T1000 (cell line): ENCODE measurements around the gene DDT.
"Not testable (repeated sequence)": the region's sequence is repeated elsewhere in the genome, so short reads cannot be mapped to it uniquely, and the experiment has no call there.

ENCODE experiments used
- DNase-seq: peaks from one replicate; lab custom pipeline; 2025; ENCODE audit warnings: mixed read lengths; lab: John Stamatoyannopoulos, UW

Gene DDT

DNA sequence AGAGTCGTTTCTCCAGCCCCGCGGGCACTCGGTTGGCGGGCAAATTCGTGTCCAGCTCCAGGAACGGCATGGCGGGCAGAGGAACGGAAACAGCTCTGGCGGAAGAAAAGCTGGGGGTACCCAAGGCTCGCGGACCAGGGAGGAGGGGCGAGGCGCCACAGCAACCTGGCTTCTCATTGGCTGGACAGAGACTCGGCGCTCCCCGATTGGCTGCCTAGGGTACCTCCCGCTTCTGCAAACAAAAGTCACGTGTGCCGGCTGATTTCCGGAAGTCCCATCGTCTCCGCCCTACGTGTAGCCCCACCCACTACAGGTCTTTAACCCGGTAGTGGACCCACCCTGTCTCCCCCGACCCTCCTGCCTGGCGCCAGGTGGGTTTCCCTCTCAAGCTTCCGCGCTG lies at the start of gene DDT:
TSS of gene DDT (minus strand) at position 97 of the 400 bp plus-strand sequence. CDS start at position 70, 27 bp downstream.
- not testable (repeated sequence) for DNase-seq

DNA sequence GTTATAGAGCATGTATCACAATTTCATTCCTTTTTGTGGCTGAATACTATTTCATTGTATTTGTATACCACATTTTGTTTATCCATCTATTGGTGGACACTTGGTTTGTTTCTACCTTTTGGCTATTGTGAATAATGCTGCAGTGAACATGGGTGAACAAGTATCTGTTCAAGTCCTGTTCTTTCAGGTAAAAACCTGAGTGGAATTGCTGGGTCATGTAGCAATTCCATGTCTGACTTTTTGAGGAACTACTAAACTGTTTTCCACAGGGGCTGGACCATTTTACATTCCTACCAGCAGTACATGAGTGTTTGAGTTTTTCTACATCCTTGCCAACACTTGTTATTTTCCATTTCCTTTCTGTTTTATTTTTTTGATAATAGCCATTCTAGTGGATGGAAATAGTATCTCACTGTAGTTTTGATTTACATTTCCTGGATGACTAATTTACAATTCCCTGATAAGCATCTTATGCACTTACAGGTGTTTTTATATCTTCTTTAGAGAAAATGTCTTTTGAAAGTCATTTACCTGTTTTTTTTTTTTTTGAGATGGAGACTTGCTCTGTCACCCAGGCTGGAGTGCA lies 49.1 kb upstream of the DDT start:
- no peak for DNase-seq

DNA sequence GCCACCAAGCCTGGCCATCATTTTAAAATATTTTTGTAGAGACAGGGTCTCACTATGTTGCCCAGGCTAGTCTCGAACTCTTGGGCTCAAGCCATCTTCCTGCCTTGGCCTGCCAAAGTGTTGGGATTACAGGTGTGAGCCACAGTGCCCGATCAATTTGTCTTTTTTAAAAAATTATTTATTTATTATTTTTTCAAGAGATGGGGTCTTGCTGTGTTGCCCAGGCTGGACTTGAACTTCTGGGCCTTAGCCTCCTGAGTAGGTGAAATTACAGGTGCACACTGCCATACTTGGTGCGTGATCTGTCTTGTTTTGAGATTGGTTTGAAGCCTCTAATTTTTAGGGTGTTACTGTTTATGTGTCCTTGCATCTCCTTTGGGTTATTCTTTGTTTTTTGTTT lies 47.1 kb upstream of the DDT start:
- DNase-seq: no peak

DNA sequence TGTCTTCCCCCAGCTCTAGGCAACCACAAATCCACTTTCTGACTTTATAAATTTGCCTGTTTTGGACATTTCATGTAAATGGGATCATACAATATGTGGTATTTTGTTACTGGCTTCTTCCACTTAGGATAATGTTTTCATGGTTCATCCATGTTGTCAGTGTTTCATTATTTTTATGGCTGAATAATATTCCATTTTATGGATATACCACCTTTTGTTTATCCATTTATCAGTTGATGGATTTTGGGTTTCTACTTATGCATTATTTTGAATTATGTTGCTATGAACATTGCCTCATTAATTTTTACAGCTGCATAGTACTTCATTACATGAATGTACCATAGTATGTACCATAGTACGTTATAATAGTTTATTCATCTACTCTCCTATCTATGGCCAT lies 41.9 kb upstream of the DDT start:
- no peak for DNase-seq

DNA sequence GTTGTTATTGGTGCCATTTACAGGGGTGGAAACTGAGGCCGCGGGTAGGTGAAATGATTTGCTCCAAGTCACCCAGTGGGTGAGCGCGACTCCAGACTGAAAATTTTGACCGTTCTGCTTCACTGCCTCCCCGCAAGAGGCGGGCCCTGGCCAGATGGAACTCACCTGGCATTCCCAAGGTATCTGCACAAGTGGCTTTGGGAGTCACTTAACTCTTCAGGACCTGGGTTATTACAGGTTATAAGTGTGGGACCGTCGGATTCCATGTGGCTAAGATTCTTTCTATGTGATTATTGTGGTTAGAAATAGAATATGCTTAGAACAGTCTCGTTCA lies 37.5 kb upstream of the DDT start:
- DNase-seq: no peak

DNA sequence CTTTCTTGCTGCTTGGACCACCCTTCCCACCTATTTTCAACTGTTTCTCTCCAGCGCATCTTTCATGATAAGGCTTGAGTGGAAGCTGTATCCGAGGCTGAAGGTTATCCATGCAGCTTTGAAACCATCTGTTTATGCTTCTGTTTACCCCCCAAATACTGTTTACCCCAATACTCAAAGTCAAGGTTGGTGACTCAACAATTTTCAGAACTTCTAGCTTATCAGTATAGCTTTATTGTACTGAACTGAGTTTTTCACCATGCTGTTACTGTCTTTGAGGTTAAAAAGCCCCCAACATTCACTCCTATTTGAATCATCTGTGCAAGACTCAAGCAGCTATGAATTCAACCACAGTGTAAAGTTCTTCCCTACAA lies 35.8 kb upstream of the DDT start:
- DNase-seq: no peak

DNA sequence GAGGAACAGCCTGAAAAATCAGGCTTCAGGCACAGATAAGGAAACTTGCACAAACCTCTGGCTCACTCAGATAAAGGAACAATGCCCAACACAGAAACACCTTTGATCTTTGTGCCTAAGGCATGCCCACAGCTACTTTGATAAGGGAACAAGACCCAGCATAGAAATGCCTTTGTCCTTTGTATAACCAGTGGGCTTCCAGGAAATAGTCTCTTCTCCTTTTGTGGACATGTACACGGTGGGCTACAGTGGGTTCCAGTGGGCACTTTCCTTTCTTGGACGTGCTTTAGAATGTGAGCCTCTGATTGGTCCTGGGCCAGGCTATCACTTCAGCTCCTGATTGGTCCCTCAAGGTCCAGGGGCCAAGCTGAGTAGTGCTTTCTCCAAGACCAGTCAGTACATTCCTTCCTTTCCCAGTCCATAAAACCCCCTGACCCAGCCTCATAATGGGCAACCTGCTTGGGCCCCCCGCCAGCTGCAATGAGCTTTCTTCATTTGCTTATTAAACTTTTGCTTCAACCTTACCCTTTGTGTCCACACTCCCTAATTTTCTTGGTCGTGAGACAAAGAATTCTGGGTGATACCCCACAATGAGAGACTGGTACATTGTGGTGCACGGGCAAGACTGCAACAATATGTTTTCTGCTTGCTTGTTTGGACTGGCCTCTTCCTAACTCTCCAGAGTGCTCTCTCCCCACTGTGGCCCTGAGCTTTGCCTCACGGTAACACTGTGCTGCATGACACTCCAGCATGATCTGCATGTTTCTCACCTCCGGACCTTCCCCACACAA lies 35.2 kb upstream of the DDT start:
- DNase-seq: no peak

DNA sequence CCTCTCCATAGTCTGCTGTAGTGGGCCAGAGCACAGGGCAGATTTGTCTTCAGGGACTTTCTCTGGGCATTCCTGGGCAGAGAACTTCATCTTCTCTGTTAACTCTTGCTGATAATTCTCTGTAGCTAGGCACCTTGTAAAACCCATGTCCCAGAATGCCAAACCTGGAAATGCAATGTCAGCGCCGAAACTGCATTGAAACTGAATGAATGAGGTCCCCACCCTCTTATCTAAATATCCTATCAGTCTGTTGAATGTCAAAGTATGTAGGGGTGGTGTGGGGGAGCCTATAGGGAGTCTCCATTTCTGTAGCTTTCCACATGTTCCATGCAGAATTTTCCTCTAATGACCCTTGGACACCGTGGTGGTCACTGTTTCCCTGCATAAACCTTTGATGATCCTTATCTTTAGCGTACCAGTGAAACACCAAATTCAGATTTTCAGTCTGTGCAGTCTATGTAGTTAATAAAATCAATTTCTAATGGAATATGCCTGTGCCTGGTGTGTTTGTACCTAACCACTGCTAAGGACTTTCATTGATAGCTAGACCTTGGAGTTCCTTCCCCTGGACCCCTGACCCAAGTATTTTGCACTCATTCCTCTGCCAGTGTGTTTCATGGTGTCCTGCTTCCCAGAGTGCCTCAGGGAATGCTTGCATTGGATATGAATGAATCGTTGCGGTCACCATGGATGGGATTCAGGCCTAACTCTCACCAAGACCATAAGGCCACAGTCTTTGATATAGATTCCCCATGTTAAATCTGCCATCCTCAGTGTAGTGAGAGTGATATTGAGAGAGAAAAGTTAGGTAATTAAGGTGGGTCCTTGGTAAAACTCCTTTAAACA lies 34.4 kb upstream of the DDT start:
- no peak for DNase-seq

DNA sequence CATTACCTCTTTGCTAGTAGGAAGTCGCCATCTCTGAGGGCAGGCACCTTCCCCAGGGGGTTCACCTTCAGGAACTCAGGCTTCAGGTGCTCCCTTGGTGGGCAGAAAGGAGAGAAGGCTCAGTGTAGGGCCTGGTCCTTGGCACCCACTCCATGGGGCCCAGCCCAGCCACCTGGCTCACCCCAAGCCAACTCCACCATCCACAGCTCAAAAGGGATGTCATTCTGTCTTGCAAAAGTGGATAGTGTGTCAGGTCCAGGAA lies 33.7 kb upstream of the DDT start:
- no peak for DNase-seq

DNA sequence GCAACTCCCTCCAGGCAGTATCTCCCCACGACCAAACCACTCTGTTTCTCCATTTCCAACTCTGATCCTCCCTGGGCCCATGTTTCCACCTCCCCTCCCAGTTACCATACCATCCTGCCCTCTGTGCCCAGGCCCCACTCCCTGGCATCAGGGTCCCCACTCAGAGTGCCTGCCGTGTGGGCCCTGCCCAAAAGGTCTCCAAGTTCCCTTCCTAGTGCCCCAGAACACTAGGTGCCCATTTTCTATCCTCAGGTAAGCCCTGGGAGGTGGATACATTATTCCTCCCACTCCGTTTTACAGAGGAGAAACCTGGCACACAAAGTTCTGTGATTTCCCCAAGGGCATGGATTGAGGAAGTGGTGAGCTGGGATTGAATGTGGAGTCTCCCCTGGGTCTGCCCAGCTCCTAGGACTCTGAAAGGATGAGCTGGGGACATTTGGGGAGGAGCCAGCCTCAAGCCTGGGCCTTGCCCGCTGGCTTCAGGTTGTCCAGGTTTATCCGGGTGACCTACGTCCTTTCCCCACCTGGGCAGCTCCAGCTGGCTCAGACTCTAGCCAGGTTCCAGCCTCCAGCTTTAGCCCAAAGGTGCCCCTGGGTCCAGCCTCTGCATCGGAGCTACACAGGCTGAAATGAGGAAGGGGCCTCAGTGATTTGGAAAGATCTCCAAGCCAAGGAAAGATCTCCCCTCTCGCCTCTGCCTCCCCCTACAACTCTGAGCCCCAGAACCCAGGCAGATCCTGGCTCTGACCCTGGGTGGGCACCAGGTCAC lies 33.2 kb upstream of the DDT start:
- DNase-seq: no peak

DNA sequence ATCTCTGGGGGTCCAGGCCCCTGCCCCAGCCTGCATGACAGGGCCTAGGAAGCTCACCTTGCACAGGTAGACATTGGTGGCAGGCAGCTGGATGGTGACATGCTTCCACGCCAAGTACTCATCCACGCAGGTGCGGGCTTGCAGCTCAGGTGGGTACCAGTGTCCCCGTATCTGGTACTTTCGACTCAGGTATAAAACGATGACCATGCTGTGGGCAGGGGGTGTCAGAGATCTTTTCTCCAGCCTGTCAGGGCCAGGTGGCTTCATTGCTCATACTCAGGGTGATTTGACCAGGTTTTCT lies 32.6 kb upstream of the DDT start:
- DNase-seq: no peak

DNA sequence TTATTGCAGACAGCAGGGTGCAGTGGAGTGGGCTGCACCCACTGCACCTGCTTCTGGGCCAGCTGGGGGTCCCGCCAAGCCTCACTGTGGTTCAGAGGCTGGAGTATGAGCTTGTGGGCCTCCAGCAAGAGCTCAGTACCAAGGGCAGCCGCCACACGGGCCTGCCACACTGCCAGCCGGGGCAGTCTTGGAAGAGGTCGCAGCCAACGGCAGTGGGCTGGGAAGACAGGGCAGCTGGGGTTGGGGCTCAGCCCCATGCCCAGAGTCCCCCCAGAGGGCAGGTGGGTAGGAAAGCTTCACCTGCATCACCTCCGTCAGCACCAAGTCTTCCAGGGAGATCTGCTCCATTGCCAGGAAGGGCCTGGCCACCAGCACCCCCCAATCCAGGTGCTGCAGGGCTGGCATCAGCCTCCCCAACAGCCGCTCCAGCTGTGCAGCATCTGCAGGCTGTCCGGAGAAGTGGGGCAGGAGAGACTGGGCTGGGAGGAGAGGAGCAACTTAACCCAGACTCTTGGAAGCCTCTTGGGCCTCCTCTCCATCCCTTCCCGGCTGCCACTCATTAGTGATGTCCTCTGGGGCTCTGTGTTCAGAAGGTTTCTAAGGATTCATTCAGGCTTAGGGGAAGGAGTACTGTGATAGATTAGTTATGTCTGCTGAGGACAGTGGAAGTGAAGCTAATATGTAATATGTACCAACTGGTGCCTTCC lies 32.1 kb upstream of the DDT start:
- DNase-seq: no peak

DNA sequence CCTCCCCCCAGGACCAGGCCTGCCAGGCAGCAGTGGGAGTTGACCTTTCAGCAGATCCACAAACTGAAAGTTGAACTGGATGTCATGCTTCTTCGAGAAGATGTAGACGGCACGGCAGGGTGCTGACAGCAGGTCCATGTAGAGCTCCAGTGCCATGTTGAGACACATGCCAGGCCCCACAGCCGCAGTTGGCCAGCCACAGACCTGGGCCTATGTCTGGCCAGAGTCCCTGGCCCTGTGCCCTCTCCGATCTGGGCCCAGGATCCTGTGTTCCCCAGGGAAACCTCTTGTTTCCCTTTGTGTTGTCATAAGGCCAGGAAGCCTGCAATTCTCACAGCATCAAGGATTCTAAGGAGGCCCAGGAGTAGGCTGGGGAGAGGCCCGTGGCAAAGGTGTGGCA lies 31.0 kb upstream of the DDT start, which contains the start of gene GSTT4:
TSS of gene GSTT4 (minus strand) at position 253 of the 400 bp plus-strand sequence. CDS start at position 156, 97 bp downstream.
- no peak for DNase-seq

DNA sequence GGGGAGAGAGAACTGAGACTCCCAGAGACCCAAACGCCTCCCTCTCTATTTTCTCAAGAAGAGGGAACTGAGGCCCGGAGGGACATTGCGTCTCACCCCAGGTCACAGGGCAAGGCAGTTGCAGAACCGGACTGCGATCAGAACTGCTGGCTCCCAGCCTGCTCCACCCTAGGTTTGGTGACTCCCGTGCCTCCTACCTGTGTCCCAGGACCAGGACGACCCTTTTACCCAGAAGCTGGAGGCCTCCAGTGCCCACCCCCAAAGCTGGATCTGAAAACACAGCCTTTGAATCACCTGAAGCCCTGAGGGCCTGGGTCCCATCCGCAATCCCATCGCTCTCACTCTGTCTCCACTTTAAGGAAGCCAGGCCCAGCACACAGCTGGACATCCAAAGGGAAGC lies 29.6 kb upstream of the DDT start:
- DNase-seq: no peak

DNA sequence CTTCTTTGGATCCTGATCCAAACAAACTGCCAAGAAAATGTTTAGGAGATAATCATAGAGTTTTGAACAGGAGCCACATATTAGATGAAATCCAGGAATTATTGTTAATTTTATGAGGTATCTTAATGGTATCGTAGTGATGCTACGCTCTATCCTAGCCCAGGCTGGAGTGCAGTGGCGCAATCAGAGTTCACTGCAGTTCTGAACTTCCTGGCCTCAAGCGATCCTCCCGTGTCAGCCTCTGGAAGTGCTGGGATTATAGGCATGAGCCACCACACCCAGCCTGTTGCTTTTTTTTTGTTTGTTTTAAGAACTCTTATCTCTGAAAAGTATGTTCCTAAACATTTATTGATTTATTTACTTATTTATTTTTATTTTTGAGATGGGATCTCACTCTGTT lies 28.6 kb upstream of the DDT start:
- DNase-seq: no peak

DNA sequence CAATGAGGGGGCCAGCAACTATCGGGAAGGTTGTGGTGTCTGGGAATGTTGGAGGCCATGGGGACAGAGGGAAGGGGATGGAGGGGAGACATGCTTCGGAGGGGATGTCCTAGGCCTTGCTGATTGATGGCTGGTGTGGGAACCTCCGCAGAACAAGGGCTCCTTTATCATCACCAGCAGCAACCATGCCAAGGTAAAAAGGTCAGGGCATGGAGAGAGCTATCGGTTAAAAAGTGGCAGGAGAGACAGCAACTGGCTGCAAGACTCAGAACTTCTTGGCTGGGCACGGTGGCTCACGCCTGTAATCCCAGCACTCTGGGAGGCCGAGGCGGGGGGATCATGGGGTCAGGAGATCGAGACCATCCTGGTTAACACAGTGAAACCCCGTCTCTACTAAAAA lies 28.0 kb upstream of the DDT start:
- DNase-seq: no peak

DNA sequence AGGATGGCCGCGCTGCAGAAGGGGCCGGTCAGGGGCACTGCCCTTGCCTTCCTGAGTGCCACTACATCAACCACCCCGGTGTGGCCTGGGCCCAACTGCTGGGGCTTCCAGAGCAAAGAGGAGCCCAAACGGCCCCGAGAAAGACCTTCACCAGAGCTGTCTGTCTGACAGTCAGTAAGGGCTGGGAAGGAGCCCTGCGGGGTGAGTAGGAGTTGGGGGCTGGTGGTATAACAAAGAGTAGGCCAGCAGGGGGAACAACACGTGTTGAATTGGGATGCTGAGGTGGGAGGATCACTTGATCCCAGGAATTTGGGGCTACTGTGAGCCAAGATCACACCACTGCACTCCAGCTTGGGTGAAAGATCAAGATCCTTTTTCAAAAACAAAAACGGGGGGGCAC lies 27.1 kb upstream of the DDT start:
- DNase-seq: no peak

DNA sequence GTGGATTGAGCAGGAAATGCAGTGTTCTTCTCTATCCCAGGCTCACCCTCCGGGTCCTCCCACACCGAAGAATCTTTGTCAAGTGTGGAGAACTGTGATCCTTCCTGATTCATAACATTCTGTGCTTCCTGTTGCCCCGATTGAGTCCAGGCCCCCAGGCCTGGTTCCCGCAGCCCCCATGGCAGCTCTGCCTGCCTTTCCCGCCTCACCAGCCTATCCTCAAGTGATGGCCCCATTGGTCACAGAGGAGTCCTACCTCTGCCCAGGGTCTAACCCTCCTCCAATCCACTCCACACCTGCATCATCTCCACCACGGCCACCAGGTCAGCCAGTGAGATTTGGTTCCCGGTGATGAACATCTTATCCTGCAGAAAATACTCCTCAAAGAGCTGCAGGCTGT lies 25.5 kb upstream of the DDT start:
- not testable (repeated sequence) for DNase-seq

DNA sequence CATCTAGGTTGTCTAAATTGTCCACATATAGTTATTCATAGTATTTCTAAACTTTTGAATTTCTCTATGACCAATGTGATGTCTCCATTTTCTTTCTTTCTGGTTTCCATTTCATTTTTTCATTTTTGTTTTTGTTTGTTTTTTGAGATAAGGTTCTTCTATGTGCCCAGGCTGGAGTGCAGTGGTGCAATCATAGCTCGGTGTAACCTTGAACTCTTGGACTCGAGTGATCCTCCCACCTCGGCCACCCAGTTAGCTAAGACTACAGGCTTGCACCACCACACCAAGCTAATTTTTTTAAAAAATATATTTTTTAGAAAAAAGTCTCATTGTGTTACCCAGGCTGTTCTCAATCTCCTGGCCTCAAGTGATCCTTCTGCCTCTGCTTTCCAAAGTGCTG lies 22.9 kb upstream of the DDT start:
- DNase-seq: no peak

DNA sequence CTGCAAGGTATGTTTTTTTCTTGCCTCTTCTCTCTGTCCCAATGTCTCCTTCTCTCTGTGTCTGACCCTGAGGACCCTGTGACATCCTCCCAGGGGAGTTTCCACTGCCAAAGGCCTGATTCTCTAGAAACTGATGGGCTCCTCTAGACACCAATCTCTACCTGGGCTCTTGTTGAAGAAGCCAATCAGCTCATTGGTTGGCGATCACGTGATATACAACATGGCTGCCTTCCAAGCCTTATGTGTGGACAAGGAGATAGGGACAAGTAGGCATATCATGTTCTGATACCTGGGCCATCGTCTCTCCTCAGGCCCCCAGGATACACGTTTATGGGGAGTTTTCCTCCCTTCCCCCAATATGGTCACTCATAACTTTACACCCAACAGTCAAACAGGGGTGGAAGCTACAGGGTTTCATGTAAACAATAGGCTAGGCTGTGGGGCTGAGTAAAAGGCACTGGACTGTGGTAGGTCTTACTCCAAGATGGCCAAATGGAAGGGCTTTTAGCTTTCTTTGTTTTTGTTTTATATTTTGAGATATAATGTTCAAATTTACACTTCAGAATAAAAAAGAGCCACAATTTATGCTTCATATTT lies 19.4 kb upstream of the DDT start:
- not testable (repeated sequence) for DNase-seq

DNA sequence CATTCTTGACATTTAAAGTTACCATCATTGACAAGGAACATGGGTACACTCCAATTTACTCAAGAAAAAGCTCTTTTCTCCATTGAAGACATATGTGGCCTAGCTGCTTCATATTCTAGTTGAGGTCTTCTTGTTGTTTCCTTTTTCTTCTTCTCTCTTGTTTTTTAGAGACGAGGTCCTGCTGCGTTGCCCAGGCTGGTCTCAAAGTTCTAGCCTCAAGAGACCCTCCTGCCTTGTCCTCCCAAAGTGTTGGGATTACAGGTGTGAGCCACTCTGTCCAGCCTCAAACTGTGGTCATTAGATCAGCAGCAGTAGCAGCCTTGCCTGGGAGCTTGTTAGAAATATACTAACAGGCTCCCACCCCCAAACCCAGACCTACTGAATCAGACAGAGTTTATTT lies 18.8 kb upstream of the DDT start:
- DNase-seq: not testable (repeated sequence)
